Cardiac muscle cell (in vitro differentiated cells and primary cell): Measurements from ENCODE around the gene ARMC6. TPM values are rescaled to one million over a fixed set of nuclear protein-coding genes. Genes with fewer than 3 reads are reported as not detected.

Experiments used
- DNase-seq, 2 donors: peaks; one replicate each; pipeline versions ENCODE4 v3.0.0 to v3.0.0-alpha.2; 2010 to 2017; ENCODE audit warnings: low read depth in 1 of 2, low spot score in 1 of 2
- H3K27ac ChIP-seq: fragments of 200-600 bp; sonication (generic); 2 replicates; pipeline ENCODE4 v1.5.1; 2016
- H3K27me3 ChIP-seq: fragments of 200-600 bp; sonication (generic); 2 replicates; pipeline ENCODE4 v1.6.0; 2016; ENCODE audit warnings: control low read depth
- H3K36me3 ChIP-seq: fragments of 200-600 bp; sonication (generic); 2 replicates; pipeline ENCODE4 v1.5.1; 2016; ENCODE audit warnings: control low read depth
- H3K4me1 ChIP-seq: fragments of 200-600 bp; sonication (generic); 2 replicates; pipeline ENCODE4 v1.8.1; 2017; ENCODE audit warnings: low read depth, mild to moderate bottlenecking, mixed run types
- H3K4me3 ChIP-seq: fragments of 200-600 bp; sonication (generic); 2 replicates; pipeline ENCODE4 v1.5.1; 2016; ENCODE audit warnings: mild to moderate bottlenecking
- H3K9me3 ChIP-seq: fragments of 200-600 bp; sonication (generic); 2 replicates; pipeline ENCODE4 v1.5.1; 2017; ENCODE audit warnings: low read depth, mild to moderate bottlenecking, control low read depth
- CTCF ChIP-seq: IDR thresholded peaks from 2 replicates; pipeline ENCODE4 v1.5.1; 2012; ENCODE audit warnings: low read depth, mild to moderate bottlenecking, low read length
- polyA plus RNA-seq: library from polyadenylated mRNA; unstranded; fragments of >200 nt; fragmentation: Nextera tagmentation; extraction: Ambion mirVana; gene quantifications from 2 replicates; pipeline ENCODE4 v1.2.1, GENCODE V29; 2016
- total RNA-seq: library from RNA; depleted of rRNA; stranded (reverse); fragments of >200 nt; gene quantifications from 2 replicates; pipeline ENCODE4 v1.2.3, GENCODE V29; 2016

The ARMC6 gene
- total and polyA plus RNA-seq, 2 experiments from 2014 or later, result 31.0 to 34.6 TPM

GRCh38 chr19:19040417-19040816 lies 7.0 kb downstream of the ARMC6 start:
- TF ChIP-seq CTCF, result no peak
- H3K4me1 ChIP-seq, result no peaks in the 10 kb centered on the region
- DNase-seq, result peak in 1 of 2 donors; percentile 96

GRCh38 chr19:19042732-19043280 lies 9.4 kb downstream of the ARMC6 start:
- H3K27me3 ChIP-seq, result no peaks in the 10 kb centered on the region
- no peaks in the 10 kb centered on the region for H3K9me3 ChIP-seq
- peaks cover 11% of the 10 kb centered on the region for H3K36me3 ChIP-seq
- no peak overlapping the region for H3K27ac ChIP-seq
- DNase-seq, result no peak
- no peak overlapping the region for H3K4me3 ChIP-seq
- no peaks in the 10 kb centered on the region for H3K4me1 ChIP-seq
- no peak for TF ChIP-seq CTCF

More at GRCh38 chr19:19040417-19040816, 7.0 kb downstream of the ARMC6 start:
- Histone ChIP-seq H3K4me3 (no peak overlapping the region), H3K27me3 (no peaks in the 10 kb centered on the region), H3K36me3 (peaks cover 3% of the 10 kb centered on the region), H3K9me3 (no peaks in the 10 kb centered on the region), H3K27ac (no peak overlapping the region)

GRCh38 chr19:19043481-19043880 lies 10.1 kb downstream of the ARMC6 start:
- no peak for DNase-seq
- Histone ChIP-seq H3K27ac (no peak overlapping the region), H3K4me3 (no peak overlapping the region), H3K9me3 (no peaks in the 10 kb centered on the region), H3K36me3 (peaks cover 11% of the 10 kb centered on the region), H3K27me3 (no peaks in the 10 kb centered on the region), H3K4me1 (no peaks in the 10 kb centered on the region)
- no peak for TF ChIP-seq CTCF

GRCh38 chr19:19043881-19044280 lies 10.5 kb downstream of the ARMC6 start:
- Histone ChIP-seq H3K4me1 (no peaks in the 10 kb centered on the region), H3K9me3 (no peaks in the 10 kb centered on the region), H3K4me3 (no peak overlapping the region), H3K27ac (no peak overlapping the region), H3K27me3 (no peaks in the 10 kb centered on the region), H3K36me3 (peaks cover 11% of the 10 kb centered on the region)
- no peak for DNase-seq
- TF ChIP-seq CTCF, result no peak

GRCh38 chr19:19049406-19049805 lies 16.0 kb downstream of the ARMC6 start:
- DNase-seq, result no peak
- peaks cover 8% of the 10 kb centered on the region for H3K36me3 ChIP-seq
- TF ChIP-seq CTCF, result no peak
- H3K27ac ChIP-seq, result no peak overlapping the region
- no peaks in the 10 kb centered on the region for H3K4me1 ChIP-seq
- no peaks in the 10 kb centered on the region for H3K9me3 ChIP-seq
- no peak overlapping the region for H3K4me3 ChIP-seq
- H3K27me3 ChIP-seq, result no peaks in the 10 kb centered on the region

- DNase-seq, result no peak
- H3K27ac ChIP-seq, result no peak overlapping the region
- no peaks in the 10 kb centered on the region for H3K4me1 ChIP-seq
- H3K36me3 ChIP-seq, result peaks cover 10% of the 10 kb centered on the region
- H3K27me3 ChIP-seq, result no peaks in the 10 kb centered on the region
- H3K4me3 ChIP-seq, result no peak overlapping the region
- no peaks in the 10 kb centered on the region for H3K9me3 ChIP-seq
- no peak for TF ChIP-seq CTCF
Observed at GRCh38 chr19:19050104-19050503, 16.7 kb downstream of the ARMC6 start.
